Type B pancreatic cell (in vitro differentiated cells): ENCODE data around the gene CDK18. TPM values are rescaled to one million over a fixed set of nuclear protein-coding genes. Genes with fewer than 3 reads are reported as not detected.

Experiments
- DNase-seq: peaks from one replicate; pipeline ENCODE4 v3.0.0; 2021; ENCODE audit warnings: mixed read lengths; ENCODE audit not compliant: unreplicated experiment; ENCODE audit errors: extremely low spot score
- H3K27ac Mint-ChIP-seq: 2 replicates; pipeline ENCODE4 v1.8.0; 2021; ENCODE audit warnings: mild to moderate bottlenecking, mixed read lengths
- H3K27me3 Mint-ChIP-seq: 2 replicates; pipeline ENCODE4 v1.8.0; 2021; ENCODE audit warnings: mixed read lengths
- H3K36me3 Mint-ChIP-seq: 2 replicates; pipeline ENCODE4 v1.8.0; 2021; ENCODE audit warnings: mixed read lengths
- H3K4me1 Mint-ChIP-seq: one replicate; pipeline ENCODE4 v1.8.0; 2021; ENCODE audit warnings: mixed read lengths; ENCODE audit not compliant: unreplicated experiment
- H3K4me3 Mint-ChIP-seq: 2 replicates; pipeline ENCODE4 v1.8.0; 2021; ENCODE audit warnings: mild to moderate bottlenecking, mixed read lengths
- H3K9me3 Mint-ChIP-seq: 2 replicates; pipeline ENCODE4 v1.8.0; 2021; ENCODE audit warnings: mixed read lengths
- CTCF ChIP-seq: fragments of 200-600 bp; sonication (generic); conservative IDR thresholded peaks from 2 replicates; pipeline ENCODE4 v1.5.0; 2021; ENCODE audit warnings: antibody characterized with exemption, mild to moderate bottlenecking
- total RNA-seq: library from RNA; stranded (reverse); gene quantifications from 2 replicates; pipeline ENCODE4 v1.2.1, GENCODE V29; 2021; ENCODE audit warnings: low replicate concordance

CDK18 gene
- total RNA-seq, 1 donor from 2014 or later, result 19.3 TPM

- Mint-ChIP-seq H3K36me3 (no peaks in the 10 kb centered on the region), H3K27ac (no peak overlapping the region), H3K4me3 (no peak overlapping the region), H3K4me1 (peaks cover 22% of the 10 kb centered on the region), H3K9me3 (no peaks in the 10 kb centered on the region), H3K27me3 (peaks cover 19% of the 10 kb centered on the region)
- no peak for TF ChIP-seq CTCF
- peak; percentile 43 for DNase-seq
Observed at GRCh38 chr1:205536759-205537361, 32.4 kb downstream of the CDK18 start.

GRCh38 chr1:205537386-205538018, 33.0 kb downstream of the CDK18 start:
- Mint-ChIP-seq H3K27ac (no peak overlapping the region), H3K36me3 (no peaks in the 10 kb centered on the region), H3K9me3 (no peaks in the 10 kb centered on the region), H3K4me1 (peaks cover 21% of the 10 kb centered on the region), H3K27me3 (peaks cover 21% of the 10 kb centered on the region), H3K4me3 (no peak overlapping the region)
- TF ChIP-seq CTCF, result no peak
- peak; percentile 40 for DNase-seq

GRCh38 chr1:205538235-205538840, 33.9 kb downstream of the CDK18 start:
- Mint-ChIP-seq H3K36me3 (no peaks in the 10 kb centered on the region), H3K4me1 (peaks cover 16% of the 10 kb centered on the region), H3K27me3 (peaks cover 21% of the 10 kb centered on the region), H3K9me3 (no peaks in the 10 kb centered on the region), H3K4me3 (no peak overlapping the region), H3K27ac (no peak overlapping the region)
- TF ChIP-seq CTCF, result no peak
- DNase-seq, result peak; percentile 44

- Mint-ChIP-seq H3K4me3 (no peak overlapping the region), H3K27ac (no peak overlapping the region), H3K27me3 (peaks cover 18% of the 10 kb centered on the region), H3K4me1 (peaks cover 22% of the 10 kb centered on the region), H3K36me3 (peaks cover 4% of the 10 kb centered on the region), H3K9me3 (no peaks in the 10 kb centered on the region)
- TF ChIP-seq CTCF, result no peak
- DNase-seq, result peak; percentile 50
Observed at GRCh38 chr1:205541161-205541886, 36.9 kb downstream of the CDK18 start.

GRCh38 chr1:205542367-205542766, 37.9 kb downstream of the CDK18 start:
- no peak for TF ChIP-seq CTCF
- Mint-ChIP-seq H3K4me3 (peak overlapping the region; percentile 18), H3K9me3 (no peaks in the 10 kb centered on the region), H3K27ac (no peak overlapping the region), H3K4me1 (peaks cover 16% of the 10 kb centered on the region), H3K27me3 (peaks cover 12% of the 10 kb centered on the region), H3K36me3 (peaks cover 4% of the 10 kb centered on the region)
- peak; percentile 48 for DNase-seq
